B cell (primary cell): ENCODE data around the gene CAV1. TPM values are rescaled to one million over a fixed set of nuclear protein-coding genes. Genes with fewer than 3 reads are reported as not detected.

Source experiments
- ATAC-seq: fragments of 200-7000 bp; cut with Tn5 transposase; one replicate; pipeline ENCODE4 v1.10.0; 2021; ENCODE audit warnings: low read depth, mild to moderate bottlenecking, moderate number of reproducible peaks, moderate library complexity
- CTCF ChIA-PET: fragments of 350-600 bp; sonication (Branson Sonifier 250); formaldehyde crosslinking; loops from one replicate; lab custom pipeline; 2021; ENCODE audit warnings: antibody characterized with exemption, inconsistent platforms; lab: Charles Lee
- POLR2A ChIA-PET: fragments of 350-600 bp; sonication (Branson Sonifier 250); formaldehyde crosslinking; loops from one replicate; lab custom pipeline; 2021; ENCODE audit warnings: antibody characterized with exemption; lab: Charles Lee
- DNase-seq: peaks from one replicate; pipeline ENCODE4 v3.0.0; 2013
- H2AFZ ChIP-seq: 2 replicates; pipeline ENCODE4 v1.6.1; 2012; ENCODE audit warnings: mild to moderate bottlenecking, low read depth, low read length; ENCODE audit not compliant: insufficient read depth, poor library complexity, severe bottlenecking
- H3K27ac ChIP-seq, 2 donors: 1 replicate in 1 of 2; 2 replicates in 1 of 2; pipeline ENCODE4 v1.5.1; 2012 to 2013; ENCODE audit warnings: low read length in 2 of 2, mild to moderate bottlenecking in 2 of 2, moderate library complexity in 1 of 2
- H3K27me3 ChIP-seq, 4 experiments: fragments of 200-600 bp in 1 of 4; sonication (generic) in 1 of 4; replicated peaks in 1 of 4; 1 replicate in 2 of 4; 2 replicates in 2 of 4; pipeline versions ENCODE4 v1.6.1 to v1.7.0; 2013 to 2016; ENCODE audit warnings: low read length in 3 of 4, mild to moderate bottlenecking in 2 of 4, mixed read lengths in 1 of 4, moderate library complexity in 1 of 4; ENCODE audit not compliant: insufficient read depth in 4 of 4, control insufficient read depth in 3 of 4; ENCODE audit errors: control extremely low read depth in 1 of 4
- H3K36me3 ChIP-seq, 2 experiments: replicated peaks in 1 of 2; 1 replicate in 1 of 2; 2 replicates in 1 of 2; pipeline versions ENCODE4 v1.6.1 to v1.7.1; 2013; ENCODE audit warnings: low read length in 1 of 2; ENCODE audit not compliant: insufficient read depth in 2 of 2, control insufficient read depth in 1 of 2; ENCODE audit errors: control extremely low read depth in 1 of 2, extremely low read depth in 1 of 2
- H3K4me1 ChIP-seq, 2 donors: fragments of 200-600 bp in 1 of 2; sonication (generic) in 1 of 2; 1 replicate in 1 of 2; 2 replicates in 1 of 2; pipeline versions ENCODE4 v1.5.1 to v1.6.1; 2013 to 2017; ENCODE audit warnings: low read length in 2 of 2; ENCODE audit not compliant: control insufficient read depth in 2 of 2, insufficient read depth in 2 of 2
- H3K4me2 ChIP-seq: replicated peaks from 2 replicates; pipeline ENCODE3; 2012; ENCODE audit warnings: mild to moderate bottlenecking, low read depth, low read length; ENCODE audit not compliant: poor library complexity, severe bottlenecking
- H3K4me3 ChIP-seq, 5 experiments: fragments of 200-600 bp in 1 of 5; sonication (generic) in 1 of 5; 1 replicate in 3 of 5; 2 replicates in 2 of 5; pipeline versions ENCODE4 v1.5.1 to v1.7.0; 2011 to 2016; ENCODE audit warnings: low read length in 4 of 5, mild to moderate bottlenecking in 4 of 5, low read depth in 2 of 5, control low read depth in 1 of 5, moderate library complexity in 1 of 5; ENCODE audit not compliant: insufficient read depth in 1 of 5; ENCODE audit errors: control extremely low read depth in 1 of 5, extremely low read depth in 1 of 5
- H3K79me2 ChIP-seq: fragments of 200-600 bp; sonication (generic); one replicate; pipeline ENCODE4 v1.6.0; 2016; ENCODE audit warnings: low read length; ENCODE audit not compliant: control insufficient read depth, insufficient read depth
- H3K9ac ChIP-seq: fragments of 200-600 bp; sonication (generic); 2 replicates; pipeline ENCODE4 v1.6.1; 2017; ENCODE audit warnings: mild to moderate bottlenecking, low read length, moderate library complexity
- H3K9me3 ChIP-seq, 3 donors: one replicate each; pipeline versions ENCODE4 v1.6.1 to v1.7.1; 2013; ENCODE audit warnings: low read length in 2 of 3; ENCODE audit not compliant: control insufficient read depth in 2 of 3, insufficient read depth in 1 of 3; ENCODE audit errors: control extremely low read depth in 1 of 3
- H4K20me1 ChIP-seq: 2 replicates; pipeline ENCODE4 v1.6.0; 2012; ENCODE audit warnings: mild to moderate bottlenecking, low read length; ENCODE audit not compliant: insufficient read depth, control insufficient read depth, poor library complexity, severe bottlenecking
- H3K27ac Mint-ChIP-seq: one replicate; pipeline ENCODE4 v1.8.0; 2021; ENCODE audit warnings: mixed read lengths
- H3K27me3 Mint-ChIP-seq: one replicate; pipeline ENCODE4 v1.8.0; 2021; ENCODE audit warnings: mixed read lengths
- H3K4me1 Mint-ChIP-seq: one replicate; pipeline ENCODE4 v1.8.0; 2021; ENCODE audit warnings: mixed read lengths
- H3K4me3 Mint-ChIP-seq: one replicate; pipeline ENCODE4 v1.8.0; 2021; ENCODE audit warnings: mixed read lengths
- H3K9me3 Mint-ChIP-seq: one replicate; pipeline ENCODE4 v1.8.0; 2022; ENCODE audit warnings: mixed read lengths; ENCODE audit not compliant: insufficient read depth
- CTCF ChIP-seq: fragments of 200-600 bp; IDR thresholded peaks from one replicate; pipeline ENCODE4 v1.8.0; 2022; ENCODE audit warnings: antibody characterized with exemption, mild to moderate bottlenecking
- EZH2 ChIP-seq: IDR thresholded peaks from 2 replicates; pipeline ENCODE4 v1.6.1; 2012; ENCODE audit warnings: borderline replicate concordance, low read depth, mild to moderate bottlenecking, moderate library complexity, low read length; ENCODE audit not compliant: insufficient read depth, poor library complexity, severe bottlenecking
- WGBS: methylation state at CpG from one replicate; pipeline ENCODE4 v1.1.5; 2013; ENCODE audit warnings: missing lambda C conversion rate; ENCODE audit not compliant: insufficient coverage; 5-methylcytosine and 5-hydroxymethylcytosine counted together
- intact Hi-C: fragments of 100-400 bp; cut with micrococcal nuclease; formaldehyde crosslinking; loops from one replicate; pipeline ENCODE4 v1.10.0; 2022
- polyA plus RNA-seq: library from polyadenylated mRNA; depleted of rRNA; stranded (reverse); fragments of >200 nt; gene quantifications from 2 replicates; pipeline ENCODE4 v1.2.3, GENCODE V29; 2012
- total RNA-seq, 2 donors: library from RNA; stranded (reverse); fragments of 120-200 nt in 1 of 2; gene quantifications; 1 replicate in 1 of 2; 2 replicates in 1 of 2; pipeline versions ENCODE4 v1.2.3 to v1.2.4, GENCODE V29; 2013 to 2022

Gene CAV1
- total and polyA plus RNA-seq, 2 donors (not counting 1 experiment from before 2014, with no cell fraction given) = 0.95 to 1.9 TPM

DNA sequence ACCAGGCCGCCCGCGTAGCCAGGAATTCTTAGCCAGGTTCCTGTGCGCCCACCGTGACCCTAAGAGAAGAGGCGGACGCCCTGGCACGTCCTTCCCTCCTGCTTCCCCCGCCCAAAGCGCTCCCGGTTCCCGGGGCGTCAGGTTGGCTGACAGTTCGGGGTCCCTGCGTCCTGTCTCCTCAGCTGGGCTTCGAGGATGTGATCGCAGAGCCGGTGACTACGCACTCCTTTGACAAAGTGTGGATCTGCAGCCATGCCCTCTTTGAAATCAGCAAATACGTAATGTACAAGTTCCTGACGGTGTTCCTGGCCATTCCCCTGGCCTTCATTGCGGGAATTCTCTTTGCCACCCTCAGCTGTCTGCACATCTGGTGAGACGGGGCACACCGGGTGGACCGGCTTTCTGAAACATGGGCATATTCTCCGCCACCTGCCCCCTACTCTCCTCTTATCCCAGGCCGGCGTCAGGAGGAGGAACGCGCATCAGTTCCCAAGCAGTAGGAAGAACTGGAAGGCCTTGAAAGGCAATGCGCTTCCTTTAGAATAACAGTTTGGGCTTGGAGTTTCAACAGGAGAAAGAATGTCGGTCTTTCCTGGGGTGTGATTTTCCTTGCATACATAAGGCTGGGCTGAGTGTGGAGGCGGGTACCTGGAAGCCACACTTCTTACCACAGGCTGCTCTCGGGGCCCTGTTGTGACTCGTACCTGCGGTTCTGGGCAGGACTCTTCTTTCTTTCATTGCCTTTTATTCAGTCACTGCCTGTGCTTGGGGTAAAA lies 24.6 kb upstream of the CAV1 start:
- H3K4me1 ChIP-seq = peaks cover 16 to 18% of the 10 kb centered on the region in 2 donors
- peak overlapping the region; percentile 65 for H3K9ac ChIP-seq
- H3K79me2 ChIP-seq = no peaks in the 10 kb centered on the region
- H3K27me3 ChIP-seq = peaks cover 0 to 40% (median 25%) of the 10 kb centered on the region in 4 experiments
- peak overlapping the region; percentile 87 for H3K4me2 ChIP-seq
- Mint-ChIP-seq H3K27ac (no peak overlapping the region), H3K4me3 (peak overlapping the region; percentile 81), H3K4me1 (peaks cover 14% of the 10 kb centered on the region), H3K9me3 (no peaks in the 10 kb centered on the region), H3K27me3 (peaks cover 50% of the 10 kb centered on the region)
- DNase-seq = peak; percentile 40
- peak overlapping the region; percentile 77 for H2AFZ ChIP-seq
- peaks cover 0 to 8% (median 0%) of the 10 kb centered on the region in 3 donors for H3K9me3 ChIP-seq
- H3K36me3 ChIP-seq = no peaks in the 10 kb centered on the region
- POLR2A ChIA-PET = no interaction called here
- CTCF ChIA-PET = no interaction called here
- 6% methylated on average over 28 of the region's 36 CpGs for WGBS
- H3K27ac ChIP-seq = no peak overlapping the region
- intact Hi-C loops = no loop called here
- H4K20me1 ChIP-seq = no peaks in the 10 kb centered on the region
- peak overlapping the region in 4 of 5 experiments; percentile 22 to 63 (median 52) for H3K4me3 ChIP-seq
- ATAC-seq = no peak
- TF ChIP-seq CTCF (no peak), EZH2 (peak; percentile 32)
